HEK293 (cell line): ENCODE results near the gene CLIP1.
"Not testable (repeated sequence)": the region's sequence is repeated elsewhere in the genome, so short reads cannot be mapped to it uniquely, and the experiment has no call there.

Experiments used
- CTCF ChIA-PET: fragments of 350-600 bp; formaldehyde crosslinking; extraction: SDS; loops from one replicate; lab custom pipeline; 2021; ENCODE audit warnings: antibody characterized with exemption; lab: Yijun Ruan, JAX
- POLR2A ChIA-PET: fragments of 300-600 bp; formaldehyde crosslinking; extraction: SDS; loops from one replicate; lab custom pipeline; 2020; ENCODE audit warnings: antibody characterized with exemption, inconsistent platforms; lab: Yijun Ruan, JAX
- H3K27ac ChIP-seq: fragments of 200-500 bp; sonication (Bioruptor generic); 2 replicates; pipeline ENCODE4 v1.5.1; 2014; ENCODE audit warnings: low read depth, low read length, control low read depth, inconsistent platforms; ENCODE audit errors: extremely low read depth
- H3K36me3 ChIP-seq, 2 experiments: fragments of 200-500 bp in 1 of 2; sonication (Bioruptor generic) in 1 of 2; 1 replicate in 1 of 2; 2 replicates in 1 of 2; pipeline ENCODE4 v1.5.1; 2014 to 2017; ENCODE audit warnings: inconsistent platforms in 2 of 2, low read length in 2 of 2; ENCODE audit not compliant: control insufficient read depth in 2 of 2, insufficient read depth in 1 of 2
- H3K4me1 ChIP-seq: fragments of 200-500 bp; sonication (Bioruptor generic); 2 replicates; pipeline ENCODE4 v1.5.1; 2014; ENCODE audit warnings: mild to moderate bottlenecking, low read length, inconsistent platforms; ENCODE audit not compliant: control insufficient read depth, insufficient read depth
- H3K4me3 ChIP-seq: 2 replicates; pipeline ENCODE4 v1.5.1; 2011; ENCODE audit warnings: low read depth, mild to moderate bottlenecking, control low read depth, low read length, moderate library complexity
- H3K9me3 ChIP-seq: fragments of 200-500 bp; sonication (Bioruptor generic); 2 replicates; pipeline ENCODE4 v1.5.1; 2014; ENCODE audit warnings: low read depth, low read length, inconsistent platforms; ENCODE audit not compliant: control insufficient read depth, insufficient read depth
- GLI2 ChIP-seq: fragments of 450-650 bp; formaldehyde crosslinking; IDR thresholded peaks from 2 replicates; pipeline ENCODE4; 2017; ENCODE audit warnings: missing biosample characterization, missing genetic modification characterization, low read depth, borderline replicate concordance
- KLF10 ChIP-seq: fragments of 450-650 bp; IDR thresholded peaks from 2 replicates; pipeline ENCODE4 v1.5.1; 2018; ENCODE audit warnings: missing biosample characterization, mild to moderate bottlenecking, missing genetic modification characterization
- MEIS1 ChIP-seq: sonication (generic); formaldehyde crosslinking; IDR thresholded peaks from 2 replicates; pipeline ENCODE4 v1.8.1; 2022; ENCODE audit warnings: missing genetic modification reagents, mild to moderate bottlenecking, borderline replicate concordance
- ZFP3 ChIP-seq: fragments of 450-650 bp; formaldehyde crosslinking; IDR thresholded peaks from 2 replicates; pipeline ENCODE4 v1.5.1; 2016; ENCODE audit warnings: low read depth, missing biosample characterization, missing genetic modification characterization
- ZNF174 ChIP-seq: fragments of 450-650 bp; formaldehyde crosslinking; IDR thresholded peaks from 2 replicates; pipeline ENCODE4 v1.5.0; 2017; ENCODE audit warnings: missing biosample characterization, mild to moderate bottlenecking, missing genetic modification characterization
- ZNF202 ChIP-seq: fragments of 450-650 bp; formaldehyde crosslinking; IDR thresholded peaks from 2 replicates; pipeline ENCODE4 v1.5.1; 2016; ENCODE audit warnings: missing biosample characterization, missing genetic modification characterization, borderline replicate concordance
- ZNF223 ChIP-seq: fragments of 450-650 bp; formaldehyde crosslinking; IDR thresholded peaks from 2 replicates; pipeline ENCODE4 v1.5.1; 2016; ENCODE audit warnings: missing biosample characterization, missing genetic modification characterization
- ZNF549 ChIP-seq: fragments of 450-650 bp; IDR thresholded peaks from 2 replicates; pipeline ENCODE4 v1.5.1; 2018; ENCODE audit warnings: missing biosample characterization, missing genetic modification characterization, mild to moderate bottlenecking, inconsistent platforms, moderate library complexity
- ZNF555 ChIP-seq: fragments of 450-650 bp; formaldehyde crosslinking; conservative IDR thresholded peaks from 2 replicates; pipeline ENCODE4 v1.5.1; 2017; ENCODE audit warnings: missing biosample characterization, mild to moderate bottlenecking, missing genetic modification characterization, inconsistent platforms
- ZNF571 ChIP-seq: fragments of 450-650 bp; formaldehyde crosslinking; IDR thresholded peaks from 2 replicates; pipeline ENCODE4 v1.5.0; 2017; ENCODE audit warnings: missing biosample characterization, missing genetic modification characterization
- ZNF621 ChIP-seq: fragments of 450-650 bp; formaldehyde crosslinking; IDR thresholded peaks from 2 replicates; pipeline ENCODE4 v1.5.1; 2017; ENCODE audit warnings: missing biosample characterization, missing genetic modification characterization
- ZNF623 ChIP-seq: fragments of 450-650 bp; formaldehyde crosslinking; IDR thresholded peaks from 2 replicates; pipeline ENCODE4 v1.5.1; 2016; ENCODE audit warnings: missing biosample characterization, missing genetic modification characterization
- ZNF660 ChIP-seq: fragments of 450-650 bp; IDR thresholded peaks from 2 replicates; pipeline ENCODE4 v1.5.1; 2018; ENCODE audit warnings: missing biosample characterization, mild to moderate bottlenecking, missing genetic modification characterization
- ZNF701 ChIP-seq: fragments of 450-650 bp; formaldehyde crosslinking; IDR thresholded peaks from 2 replicates; pipeline ENCODE4 v1.5.1; 2016; ENCODE audit warnings: missing biosample characterization, missing genetic modification characterization
- ZNF777 ChIP-seq: fragments of 450-650 bp; formaldehyde crosslinking; IDR thresholded peaks from 2 replicates; pipeline ENCODE4 v1.5.1; 2017; ENCODE audit warnings: missing biosample characterization, missing genetic modification characterization, borderline replicate concordance
- ZNF837 ChIP-seq: fragments of 450-650 bp; formaldehyde crosslinking; IDR thresholded peaks from 2 replicates; pipeline ENCODE4 v1.5.1; 2016; ENCODE audit warnings: missing biosample characterization, missing genetic modification characterization
- TF ChIP-seq, protein P1 (sequence below): fragments of 450-650 bp; formaldehyde crosslinking; IDR thresholded peaks from 2 replicates; pipeline ENCODE4 v1.5.1; 2016; ENCODE audit warnings: missing biosample characterization, missing genetic modification characterization
- TF ChIP-seq, protein P2 (sequence below): fragments of 450-650 bp; formaldehyde crosslinking; IDR thresholded peaks from 2 replicates; pipeline ENCODE4 v1.5.1; 2016; ENCODE audit warnings: missing biosample characterization, missing genetic modification characterization
- TF ChIP-seq, protein P3 (sequence below): fragments of 450-650 bp; formaldehyde crosslinking; IDR thresholded peaks from 2 replicates; pipeline ENCODE4 v1.5.1; 2017; ENCODE audit warnings: missing biosample characterization, missing genetic modification characterization
- TF ChIP-seq, protein P4 (sequence below): fragments of 450-650 bp; formaldehyde crosslinking; IDR thresholded peaks from 2 replicates; pipeline ENCODE4 v1.5.1; 2016; ENCODE audit warnings: missing biosample characterization, missing genetic modification characterization, borderline replicate concordance
- TF ChIP-seq, protein P5 (sequence below): fragments of 450-650 bp; formaldehyde crosslinking; IDR thresholded peaks from 2 replicates; pipeline ENCODE4 v1.5.1; 2016; ENCODE audit warnings: missing biosample characterization, missing genetic modification characterization

CLIP1 gene

DNA sequence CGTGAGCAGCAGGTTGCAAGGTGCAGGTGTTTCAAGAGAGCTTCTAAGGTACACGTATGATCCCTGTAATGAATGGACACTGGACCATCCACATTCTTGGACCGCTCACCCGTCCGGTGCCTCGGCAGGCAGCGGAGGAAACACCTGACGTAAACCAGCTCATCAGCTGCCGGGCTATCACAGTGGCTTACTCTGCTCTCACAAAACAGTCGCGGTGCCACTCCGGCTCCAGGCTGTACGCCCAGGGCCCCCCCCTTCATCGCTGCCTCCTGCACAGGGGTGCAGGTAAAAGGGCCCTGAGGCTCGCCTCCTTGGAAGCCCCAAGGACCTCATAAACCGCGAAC is 156.6 kb downstream of the CLIP1 start (continued):
- TF ChIP-seq, protein P1, sequence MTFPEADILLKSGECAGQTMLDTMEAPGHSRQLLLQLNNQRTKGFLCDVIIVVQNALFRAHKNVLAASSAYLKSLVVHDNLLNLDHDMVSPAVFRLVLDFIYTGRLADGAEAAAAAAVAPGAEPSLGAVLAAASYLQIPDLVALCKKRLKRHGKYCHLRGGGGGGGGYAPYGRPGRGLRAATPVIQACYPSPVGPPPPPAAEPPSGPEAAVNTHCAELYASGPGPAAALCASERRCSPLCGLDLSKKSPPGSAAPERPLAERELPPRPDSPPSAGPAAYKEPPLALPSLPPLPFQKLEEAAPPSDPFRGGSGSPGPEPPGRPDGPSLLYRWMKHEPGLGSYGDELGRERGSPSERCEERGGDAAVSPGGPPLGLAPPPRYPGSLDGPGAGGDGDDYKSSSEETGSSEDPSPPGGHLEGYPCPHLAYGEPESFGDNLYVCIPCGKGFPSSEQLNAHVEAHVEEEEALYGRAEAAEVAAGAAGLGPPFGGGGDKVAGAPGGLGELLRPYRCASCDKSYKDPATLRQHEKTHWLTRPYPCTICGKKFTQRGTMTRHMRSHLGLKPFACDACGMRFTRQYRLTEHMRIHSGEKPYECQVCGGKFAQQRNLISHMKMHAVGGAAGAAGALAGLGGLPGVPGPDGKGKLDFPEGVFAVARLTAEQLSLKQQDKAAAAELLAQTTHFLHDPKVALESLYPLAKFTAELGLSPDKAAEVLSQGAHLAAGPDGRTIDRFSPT = no peak
- TF ChIP-seq GLI2 (tag by site-specific recombination) = no peak
- TF ChIP-seq ZNF571 (tag by site-specific recombination) = no peak
- TF ChIP-seq, all 188 proteins: peak for 2

DNA sequence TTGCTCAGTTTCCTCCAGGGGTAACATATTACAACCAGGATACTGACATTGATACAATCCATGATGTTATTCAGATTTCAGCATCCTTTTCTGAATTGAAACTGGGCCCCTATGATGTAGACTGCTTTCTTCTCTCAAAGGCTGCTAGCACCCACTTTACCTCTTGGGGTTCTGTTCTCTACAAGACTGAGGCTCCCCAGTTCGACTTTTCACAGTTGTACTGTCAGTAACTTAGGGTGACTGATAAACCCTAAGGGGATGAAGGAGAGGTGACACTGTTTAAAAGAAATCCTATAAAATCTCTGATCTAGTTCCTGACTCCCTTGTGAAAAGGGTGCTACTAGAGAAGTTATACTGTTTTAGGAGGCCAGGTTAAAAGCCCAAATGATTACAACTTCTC is 157.0 kb downstream of the CLIP1 start:
- TF ChIP-seq, protein P2, sequence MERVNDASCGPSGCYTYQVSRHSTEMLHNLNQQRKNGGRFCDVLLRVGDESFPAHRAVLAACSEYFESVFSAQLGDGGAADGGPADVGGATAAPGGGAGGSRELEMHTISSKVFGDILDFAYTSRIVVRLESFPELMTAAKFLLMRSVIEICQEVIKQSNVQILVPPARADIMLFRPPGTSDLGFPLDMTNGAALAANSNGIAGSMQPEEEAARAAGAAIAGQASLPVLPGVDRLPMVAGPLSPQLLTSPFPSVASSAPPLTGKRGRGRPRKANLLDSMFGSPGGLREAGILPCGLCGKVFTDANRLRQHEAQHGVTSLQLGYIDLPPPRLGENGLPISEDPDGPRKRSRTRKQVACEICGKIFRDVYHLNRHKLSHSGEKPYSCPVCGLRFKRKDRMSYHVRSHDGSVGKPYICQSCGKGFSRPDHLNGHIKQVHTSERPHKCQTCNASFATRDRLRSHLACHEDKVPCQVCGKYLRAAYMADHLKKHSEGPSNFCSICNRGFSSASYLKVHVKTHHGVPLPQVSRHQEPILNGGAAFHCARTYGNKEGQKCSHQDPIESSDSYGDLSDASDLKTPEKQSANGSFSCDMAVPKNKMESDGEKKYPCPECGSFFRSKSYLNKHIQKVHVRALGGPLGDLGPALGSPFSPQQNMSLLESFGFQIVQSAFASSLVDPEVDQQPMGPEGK (tag by site-specific recombination) = no peak
- TF ChIP-seq ZNF837 (tag by site-specific recombination) (no peak), ZNF621 (tag by site-specific recombination) (no peak), ZNF223 (tag by site-specific recombination) (no peak), ZNF549 (tag by site-specific recombination) (no peak), ZFP3 (tag by site-specific recombination) (no peak), ZNF660 (tag by site-specific recombination) (no peak), ZNF701 (tag by site-specific recombination) (no peak), ZNF555 (tag by site-specific recombination) (no peak), MEIS1 (no peak), ZNF202 (tag by site-specific recombination) (no peak), KLF10 (tag by site-specific recombination) (no peak), ZNF777 (tag by site-specific recombination) (no peak), ZNF623 (tag by site-specific recombination) (no peak), ZNF571 (tag by site-specific recombination) (no peak), ZNF174 (tag by site-specific recombination) (no peak)
- TF ChIP-seq, protein P3, sequence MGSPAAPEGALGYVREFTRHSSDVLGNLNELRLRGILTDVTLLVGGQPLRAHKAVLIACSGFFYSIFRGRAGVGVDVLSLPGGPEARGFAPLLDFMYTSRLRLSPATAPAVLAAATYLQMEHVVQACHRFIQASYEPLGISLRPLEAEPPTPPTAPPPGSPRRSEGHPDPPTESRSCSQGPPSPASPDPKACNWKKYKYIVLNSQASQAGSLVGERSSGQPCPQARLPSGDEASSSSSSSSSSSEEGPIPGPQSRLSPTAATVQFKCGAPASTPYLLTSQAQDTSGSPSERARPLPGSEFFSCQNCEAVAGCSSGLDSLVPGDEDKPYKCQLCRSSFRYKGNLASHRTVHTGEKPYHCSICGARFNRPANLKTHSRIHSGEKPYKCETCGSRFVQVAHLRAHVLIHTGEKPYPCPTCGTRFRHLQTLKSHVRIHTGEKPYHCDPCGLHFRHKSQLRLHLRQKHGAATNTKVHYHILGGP (tag by site-specific recombination) = no peak
- TF ChIP-seq, protein P4, sequence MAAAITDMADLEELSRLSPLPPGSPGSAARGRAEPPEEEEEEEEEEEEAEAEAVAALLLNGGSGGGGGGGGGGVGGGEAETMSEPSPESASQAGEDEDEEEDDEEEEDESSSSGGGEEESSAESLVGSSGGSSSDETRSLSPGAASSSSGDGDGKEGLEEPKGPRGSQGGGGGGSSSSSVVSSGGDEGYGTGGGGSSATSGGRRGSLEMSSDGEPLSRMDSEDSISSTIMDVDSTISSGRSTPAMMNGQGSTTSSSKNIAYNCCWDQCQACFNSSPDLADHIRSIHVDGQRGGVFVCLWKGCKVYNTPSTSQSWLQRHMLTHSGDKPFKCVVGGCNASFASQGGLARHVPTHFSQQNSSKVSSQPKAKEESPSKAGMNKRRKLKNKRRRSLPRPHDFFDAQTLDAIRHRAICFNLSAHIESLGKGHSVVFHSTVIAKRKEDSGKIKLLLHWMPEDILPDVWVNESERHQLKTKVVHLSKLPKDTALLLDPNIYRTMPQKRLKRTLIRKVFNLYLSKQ (tag by site-specific recombination) = no peak
- TF ChIP-seq, protein P5, sequence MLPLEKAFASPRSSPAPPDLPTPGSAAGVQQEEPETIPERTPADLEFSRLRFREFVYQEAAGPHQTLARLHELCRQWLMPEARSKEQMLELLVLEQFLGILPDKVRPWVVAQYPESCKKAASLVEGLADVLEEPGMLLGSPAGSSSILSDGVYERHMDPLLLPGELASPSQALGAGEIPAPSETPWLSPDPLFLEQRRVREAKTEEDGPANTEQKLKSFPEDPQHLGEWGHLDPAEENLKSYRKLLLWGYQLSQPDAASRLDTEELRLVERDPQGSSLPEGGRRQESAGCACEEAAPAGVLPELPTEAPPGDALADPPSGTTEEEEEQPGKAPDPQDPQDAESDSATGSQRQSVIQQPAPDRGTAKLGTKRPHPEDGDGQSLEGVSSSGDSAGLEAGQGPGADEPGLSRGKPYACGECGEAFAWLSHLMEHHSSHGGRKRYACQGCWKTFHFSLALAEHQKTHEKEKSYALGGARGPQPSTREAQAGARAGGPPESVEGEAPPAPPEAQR (tag by site-specific recombination) = no peak
- Histone ChIP-seq H3K4me1 (no peaks in the 10 kb centered on the region), H3K4me3 (peak overlapping the region; percentile 95), H3K36me3 (peaks cover 20 to 29% of the 10 kb centered on the region in 2 experiments), H3K9me3 (no peaks in the 10 kb centered on the region), H3K27ac (0 out of 2 replicates have a peak overlapping the region, but pooled peaks have one; percentile 60)
- ChIA-PET CTCF (no interaction called here), POLR2A (interaction anchor here (0.6 to 1.1 kb wide), 3 partner anchors 13 to 389 kb away, joined by 3 to 4 read pairs (median 3); no protein-coding TSS in a partner anchor)

DNA sequence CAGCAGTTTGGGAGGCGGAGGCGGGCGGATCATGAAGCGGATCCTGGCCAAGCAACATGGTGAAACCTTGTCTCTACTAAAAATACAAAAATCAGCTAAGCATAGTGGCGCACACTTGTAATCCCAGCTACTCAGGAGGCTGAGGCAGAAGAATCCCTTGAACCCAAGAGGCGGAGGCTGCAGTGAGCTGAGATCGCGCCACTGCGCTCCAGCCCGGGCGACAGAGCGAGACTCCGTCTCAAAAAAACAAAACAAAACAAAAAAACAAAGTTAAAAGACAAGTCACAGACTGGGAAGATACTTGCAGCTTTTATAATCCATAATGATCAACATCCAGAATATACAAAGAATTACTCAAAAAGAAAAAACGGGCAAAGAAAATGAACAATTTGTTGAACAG is 161.7 kb downstream of the CLIP1 start:
- peaks cover 38 to 67% of the 10 kb centered on the region in 2 experiments for H3K36me3 ChIP-seq
- POLR2A ChIA-PET, H3K4me3 ChIP-seq, H3K4me1 ChIP-seq, CTCF ChIA-PET, H3K9me3 ChIP-seq, H3K27ac ChIP-seq: not testable (repeated sequence)

DNA sequence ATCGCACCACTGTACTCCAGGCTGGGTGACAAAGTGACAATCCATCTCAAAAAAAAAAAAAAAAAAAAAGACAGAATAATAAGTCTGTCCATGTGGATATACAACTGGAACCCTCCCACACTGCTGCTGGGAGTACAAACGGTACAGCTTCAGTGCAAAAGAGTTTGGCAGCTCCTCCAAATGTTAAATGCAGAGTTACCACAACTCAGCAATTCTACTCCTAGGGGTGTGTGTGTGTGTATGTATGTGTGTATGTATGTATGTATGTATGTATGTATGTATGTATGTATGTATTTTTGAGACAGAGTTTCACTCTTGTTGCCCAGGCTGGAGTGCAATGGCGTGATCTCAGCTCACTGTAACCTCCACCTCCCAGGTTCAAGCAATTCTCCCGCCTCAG is 163.5 kb downstream of the CLIP1 start:
- peaks cover 44 to 66% of the 10 kb centered on the region in 2 experiments for H3K36me3 ChIP-seq
- not testable (repeated sequence) for H3K9me3 ChIP-seq, H3K27ac ChIP-seq, H3K4me1 ChIP-seq, H3K4me3 ChIP-seq
- ChIA-PET POLR2A (interaction anchor here (0.6 kb wide), 1 partner anchor 103 kb away, joined by 5 read pairs; no protein-coding TSS in a partner anchor), CTCF (interaction anchor here (0.6 kb wide), 1 partner anchor 349 kb away, joined by 3 read pairs; no protein-coding TSS in a partner anchor)
